Effector memory CD4-positive, alpha-beta T cell (primary cell): Measurements from ENCODE around the gene RNASE13.

Source experiments
- DNase-seq, 3 donors: peaks; one replicate each; pipeline ENCODE4 v3.0.0-alpha.2; 2020
- H3K27ac ChIP-seq: 2 replicates; pipeline ENCODE4 v1.7.0; 2013; ENCODE audit warnings: mild to moderate bottlenecking, low read length, moderate library complexity; ENCODE audit not compliant: insufficient read depth, poor library complexity, severe bottlenecking
- H3K27me3 ChIP-seq: replicated peaks from 2 replicates; pipeline ENCODE4 v1.7.0; 2013; ENCODE audit warnings: mild to moderate bottlenecking, low read length; ENCODE audit not compliant: insufficient read depth, control insufficient read depth, poor library complexity, severe bottlenecking
- H3K36me3 ChIP-seq: 2 replicates; pipeline ENCODE4 v1.7.0; 2013; ENCODE audit warnings: mild to moderate bottlenecking, low read length, moderate library complexity; ENCODE audit not compliant: control insufficient read depth, insufficient read depth
- H3K4me1 ChIP-seq: 2 replicates; pipeline ENCODE4 v1.7.0; 2013; ENCODE audit warnings: low read length, mild to moderate bottlenecking; ENCODE audit not compliant: control insufficient read depth, insufficient read depth, poor library complexity, severe bottlenecking
- H3K4me3 ChIP-seq: 2 replicates; pipeline ENCODE4 v1.7.0; 2013; ENCODE audit warnings: low read length, low read depth, mild to moderate bottlenecking; ENCODE audit not compliant: insufficient read depth, poor library complexity, severe bottlenecking
- H3K9me3 ChIP-seq: 2 replicates; pipeline ENCODE4 v1.7.0; 2013; ENCODE audit warnings: mild to moderate bottlenecking, low read length, moderate library complexity; ENCODE audit not compliant: control insufficient read depth
- total RNA-seq, 3 donors: gene quantifications; one replicate each; lab custom pipeline; 2026; lab: John Stamatoyannopoulos, UW

Gene RNASE13
- total RNA-seq: 0 reads per million in 3 donors

- Histone ChIP-seq H3K4me1 (no peaks in the 10 kb centered on the region), H3K27me3 (no peaks in the 10 kb centered on the region), H3K9me3 (no peaks in the 10 kb centered on the region), H3K36me3 (no peaks in the 10 kb centered on the region), H3K4me3 (no peak within 1 kb of the TSS), H3K27ac (no peak within 1 kb of the TSS)
- no peak for DNase-seq
Observed at GRCh38 chr14:21034707-21035106, at the start of gene RNASE13. TSS of gene RNASE13 (minus strand) at chr14:21034807. CDS start at chr14:21034288, 519 bp downstream.

DNA sequence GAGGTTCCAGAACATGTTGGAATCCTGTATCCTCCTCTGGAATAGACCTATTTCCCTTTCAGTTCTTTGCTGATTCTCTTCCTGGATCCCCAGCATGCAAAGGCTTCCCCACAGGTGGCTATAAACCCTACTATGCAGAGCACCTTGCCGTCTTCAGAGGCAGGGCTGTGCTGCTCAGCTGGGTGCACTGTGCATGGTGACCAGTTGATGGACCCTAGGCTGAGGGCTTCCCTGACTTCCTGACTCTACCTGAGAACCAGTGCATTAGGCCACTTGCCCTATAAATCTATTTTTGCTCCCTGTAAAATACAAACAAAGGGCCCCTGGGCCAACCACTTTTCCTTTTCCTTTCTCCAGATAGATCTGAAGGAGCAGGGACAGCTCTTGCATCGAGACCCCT, 49.8 kb upstream of the RNASE13 start:
- no peaks in the 10 kb centered on the region for H3K27me3 ChIP-seq
- no peak for DNase-seq
- peaks cover 12% of the 10 kb centered on the region for H3K4me1 ChIP-seq
- H3K36me3 ChIP-seq: no peaks in the 10 kb centered on the region
- H3K27ac ChIP-seq: no peak overlapping the region
- H3K9me3 ChIP-seq: no peaks in the 10 kb centered on the region
- no peak overlapping the region for H3K4me3 ChIP-seq

DNA sequence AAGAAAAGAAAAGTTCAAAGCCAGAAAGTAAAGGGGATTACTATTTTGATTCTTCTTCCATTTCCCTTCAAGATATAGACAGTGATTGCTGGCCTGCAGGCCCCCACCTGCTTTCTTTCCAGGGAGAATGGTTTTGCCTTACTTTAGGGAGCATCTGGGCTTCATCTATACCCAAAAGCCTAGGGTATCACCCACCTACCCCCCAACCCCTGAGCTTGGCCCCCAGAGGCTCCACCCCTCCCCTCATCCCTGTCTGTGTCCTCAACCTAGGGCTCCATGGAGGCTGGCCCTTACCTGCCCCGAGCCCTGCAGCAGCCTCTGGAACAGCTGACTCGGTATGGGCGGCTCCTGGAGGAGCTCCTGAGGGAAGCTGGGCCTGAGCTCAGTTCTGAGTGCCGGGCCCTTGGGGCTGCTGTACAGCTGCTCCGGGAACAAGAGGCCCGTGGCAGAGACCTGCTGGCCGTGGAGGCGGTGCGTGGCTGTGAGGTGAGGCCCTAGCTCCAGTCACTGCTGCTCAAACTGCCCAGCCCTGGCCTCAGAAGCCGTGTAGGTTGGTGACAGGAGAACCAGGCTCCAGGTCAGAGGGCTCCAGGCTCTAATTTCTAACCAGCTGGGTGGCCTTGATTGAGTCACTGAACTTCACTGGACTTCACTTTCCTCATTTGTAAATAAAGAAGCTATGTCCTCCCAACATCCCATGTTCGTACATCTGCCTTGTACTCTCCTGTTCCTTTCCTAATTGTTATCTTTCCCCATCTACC, 49.1 kb upstream of the RNASE13 start:
- peaks cover 12% of the 10 kb centered on the region for H3K4me1 ChIP-seq
- DNase-seq: no peak
- H3K27me3 ChIP-seq: no peaks in the 10 kb centered on the region
- no peak overlapping the region for H3K27ac ChIP-seq
- H3K4me3 ChIP-seq: no peak overlapping the region
- H3K9me3 ChIP-seq: no peaks in the 10 kb centered on the region
- H3K36me3 ChIP-seq: no peaks in the 10 kb centered on the region

DNA sequence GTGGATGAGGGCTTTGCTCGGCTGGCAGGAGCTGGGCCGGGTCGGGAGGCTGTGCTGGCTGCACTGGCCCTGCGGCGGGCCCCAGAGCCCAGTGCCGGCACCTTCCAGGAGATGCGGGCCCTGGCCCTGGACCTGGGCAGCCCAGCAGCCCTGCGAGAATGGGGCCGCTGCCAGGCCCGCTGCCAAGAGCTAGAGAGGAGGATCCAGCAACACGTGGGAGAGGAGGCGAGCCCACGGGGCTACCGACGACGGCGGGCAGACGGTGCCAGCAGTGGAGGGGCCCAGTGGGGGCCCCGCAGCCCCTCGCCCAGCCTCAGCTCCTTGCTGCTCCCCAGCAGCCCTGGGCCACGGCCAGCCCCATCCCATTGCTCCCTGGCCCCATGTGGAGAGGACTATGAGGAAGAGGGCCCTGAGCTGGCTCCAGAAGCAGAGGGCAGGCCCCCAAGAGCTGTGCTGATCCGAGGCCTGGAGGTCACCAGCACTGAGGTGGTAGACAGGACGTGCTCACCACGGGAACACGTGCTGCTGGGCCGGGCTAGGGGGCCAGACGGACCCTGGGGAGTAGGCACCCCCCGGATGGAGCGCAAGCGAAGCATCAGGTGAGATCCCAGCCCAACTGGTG, 47.0 kb upstream of the RNASE13 start:
- Histone ChIP-seq H3K27me3 (no peaks in the 10 kb centered on the region), H3K36me3 (no peaks in the 10 kb centered on the region), H3K4me3 (no peak overlapping the region), H3K4me1 (no peaks in the 10 kb centered on the region), H3K27ac (no peak overlapping the region), H3K9me3 (no peaks in the 10 kb centered on the region)
- DNase-seq: no peak

DNA sequence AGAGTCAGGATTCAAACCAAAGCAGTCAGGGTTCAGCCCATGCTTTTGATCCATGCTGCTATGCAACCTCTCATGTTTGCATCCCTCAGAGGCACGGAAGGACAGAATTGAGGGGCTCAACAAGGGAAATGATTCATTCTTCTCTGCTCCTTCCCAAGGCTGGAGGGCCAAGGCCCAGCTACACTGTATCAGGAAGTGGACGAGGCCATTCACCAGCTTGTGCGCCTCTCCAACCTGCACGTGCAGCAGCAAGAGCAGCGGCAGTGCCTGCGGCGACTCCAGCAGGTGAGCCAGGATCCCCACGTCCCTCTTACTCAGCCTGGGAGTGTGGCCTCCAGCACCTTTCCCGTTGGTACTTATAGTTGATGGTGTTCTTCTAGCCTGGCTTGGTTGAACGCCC, 44.1 kb upstream of the RNASE13 start:
- Histone ChIP-seq H3K9me3 (no peaks in the 10 kb centered on the region), H3K4me3 (no peak overlapping the region), H3K27me3 (no peaks in the 10 kb centered on the region), H3K36me3 (no peaks in the 10 kb centered on the region), H3K4me1 (no peaks in the 10 kb centered on the region), H3K27ac (no peak overlapping the region)
- no peak for DNase-seq

DNA sequence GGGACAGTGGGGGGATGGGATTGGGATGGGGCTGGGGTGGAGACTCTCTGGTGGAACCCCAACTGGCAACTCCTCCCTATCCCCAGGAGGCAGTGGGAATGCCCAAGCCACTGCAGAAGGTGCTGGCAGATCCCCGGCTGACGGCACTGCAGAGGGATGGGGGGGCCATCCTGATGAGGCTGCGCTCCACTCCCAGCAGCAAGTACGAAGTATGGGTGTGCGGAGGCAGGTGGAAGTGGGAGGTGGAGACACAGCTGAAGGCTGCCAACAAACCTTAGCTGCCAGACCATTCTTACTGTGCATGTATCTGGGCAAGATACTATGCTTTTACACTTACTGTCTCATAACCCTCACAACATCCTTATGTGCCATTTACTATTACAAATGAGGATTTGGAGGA, 43.7 kb upstream of the RNASE13 start:
- no peak for DNase-seq
- H3K4me3 ChIP-seq: no peak overlapping the region
- no peaks in the 10 kb centered on the region for H3K4me1 ChIP-seq
- no peaks in the 10 kb centered on the region for H3K27me3 ChIP-seq
- H3K36me3 ChIP-seq: no peaks in the 10 kb centered on the region
- no peak overlapping the region for H3K27ac ChIP-seq
- H3K9me3 ChIP-seq: no peaks in the 10 kb centered on the region

- Histone ChIP-seq H3K36me3 (no peaks in the 10 kb centered on the region), H3K4me1 (no peaks in the 10 kb centered on the region), H3K27me3 (no peaks in the 10 kb centered on the region), H3K4me3 (no peak overlapping the region), H3K27ac (no peak overlapping the region), H3K9me3 (no peaks in the 10 kb centered on the region)
- DNase-seq: no peak
Observed at GRCh38 chr14:21077672-21078071, 43.1 kb upstream of the RNASE13 start.

- H3K27ac ChIP-seq: no peak overlapping the region
- H3K36me3 ChIP-seq: no peaks in the 10 kb centered on the region
- no peak overlapping the region for H3K4me3 ChIP-seq
- peaks cover 11% of the 10 kb centered on the region for H3K4me1 ChIP-seq
- peaks cover 12% of the 10 kb centered on the region for H3K27me3 ChIP-seq
- no peak for DNase-seq
- H3K9me3 ChIP-seq: no peaks in the 10 kb centered on the region
Observed at GRCh38 chr14:21075719-21076437, 41.3 kb upstream of the RNASE13 start.

GRCh38 chr14:21074398-21075272, 40.0 kb upstream of the RNASE13 start:
- Histone ChIP-seq H3K27me3 (peaks cover 22% of the 10 kb centered on the region), H3K4me1 (peaks cover 21% of the 10 kb centered on the region), H3K27ac (no peak overlapping the region), H3K4me3 (no peak overlapping the region), H3K36me3 (no peaks in the 10 kb centered on the region), H3K9me3 (no peaks in the 10 kb centered on the region)
- DNase-seq: no peak
